GM18873 (cell line): Measurements from ENCODE around the gene CSGALNACT2.
"Not testable (repeated sequence)": the region's sequence is repeated elsewhere in the genome, so short reads cannot be mapped to it uniquely, and the experiment has no call there.

Source experiments
- ATAC-seq: cut with Tn5 transposase; IDR thresholded peaks from one replicate; pipeline ENCODE4 v1.9.1; 2021; ENCODE audit warnings: mild to moderate bottlenecking, moderate library complexity, moderate number of reproducible peaks; ENCODE audit not compliant: unreplicated experiment, low FRiP score

The CSGALNACT2 gene

GRCh38 chr10:43211030-43211429 is 72.8 kb downstream of the CSGALNACT2 start:
- no peak for ATAC-seq

GRCh38 chr10:43211431-43212042 is 73.3 kb downstream of the CSGALNACT2 start:
- no peak for ATAC-seq

DNA sequence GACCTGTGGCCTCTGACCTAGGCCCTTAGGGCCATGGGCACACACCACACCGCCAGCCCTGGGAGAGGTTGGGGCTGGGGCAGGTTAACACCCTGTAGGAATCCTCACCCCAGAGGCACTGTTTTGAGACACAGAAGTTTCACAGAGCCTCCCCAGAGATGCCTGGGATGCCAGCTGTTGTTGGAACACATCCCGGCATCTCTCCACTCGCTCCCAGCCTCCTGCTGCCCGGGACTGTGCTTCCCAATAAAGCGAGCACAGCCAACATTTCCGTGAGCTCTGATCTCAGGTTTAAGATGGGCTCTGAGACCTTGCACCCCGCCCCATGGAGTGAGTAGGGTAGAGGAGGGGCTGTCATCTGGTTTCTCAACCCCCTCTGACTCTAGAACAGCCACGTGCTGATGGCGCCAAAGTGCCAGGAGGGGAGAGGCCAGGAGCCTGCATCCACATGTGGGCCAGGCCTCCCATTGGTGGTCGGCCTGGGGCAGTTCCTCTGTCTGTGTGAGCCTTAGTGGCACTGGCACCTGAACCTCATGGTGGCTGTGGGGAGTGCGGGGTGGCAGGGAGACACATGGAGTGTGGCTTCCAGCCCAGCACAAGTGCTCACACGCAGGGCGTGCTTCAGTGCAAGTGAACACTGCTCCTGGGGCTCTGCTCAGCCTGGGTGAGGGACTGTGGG is 73.9 kb downstream of the CSGALNACT2 start:
- no peak for ATAC-seq

DNA sequence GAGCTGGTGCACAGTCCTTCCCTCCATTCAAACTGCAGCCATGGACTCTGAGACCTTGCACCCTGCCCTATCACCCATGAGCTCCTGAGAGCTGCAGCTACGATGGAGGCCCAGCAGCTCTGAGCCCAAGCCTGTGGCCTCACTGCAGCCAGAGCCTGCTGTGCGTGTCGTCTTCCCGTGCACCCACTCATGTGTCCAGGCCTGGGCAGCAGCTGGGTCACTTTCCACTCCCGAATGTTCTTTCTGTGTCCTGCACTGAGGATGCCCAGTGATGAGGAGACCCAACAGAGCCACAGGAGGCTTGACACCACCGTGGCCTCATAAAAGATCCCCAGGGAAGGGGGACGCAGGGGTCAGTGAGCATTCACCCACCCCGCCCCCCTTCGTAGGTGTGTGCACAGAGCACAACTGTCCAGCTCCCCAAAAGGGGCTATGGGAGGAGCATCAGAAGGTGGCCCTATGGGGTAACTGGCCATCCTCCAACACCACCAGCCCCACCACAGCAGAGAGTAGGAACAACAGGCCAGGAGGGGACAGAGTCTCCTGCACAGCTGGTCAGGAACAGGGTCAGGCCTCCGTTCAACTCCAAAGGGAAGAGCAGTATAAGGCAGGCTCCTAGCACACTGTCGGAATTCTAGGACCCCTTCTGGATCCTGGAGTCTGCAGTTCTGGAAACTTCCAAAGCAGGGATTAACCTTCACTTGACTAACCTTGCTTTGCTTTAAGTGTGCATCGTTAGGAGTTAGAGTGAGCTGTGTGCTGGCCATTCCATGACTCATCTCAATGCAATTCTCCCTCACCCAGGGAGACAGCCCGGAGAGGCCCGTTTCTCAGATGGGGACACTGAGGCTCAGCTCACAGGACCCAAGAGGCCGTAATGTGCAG is 76.1 kb downstream of the CSGALNACT2 start:
- ATAC-seq: no peak

DNA sequence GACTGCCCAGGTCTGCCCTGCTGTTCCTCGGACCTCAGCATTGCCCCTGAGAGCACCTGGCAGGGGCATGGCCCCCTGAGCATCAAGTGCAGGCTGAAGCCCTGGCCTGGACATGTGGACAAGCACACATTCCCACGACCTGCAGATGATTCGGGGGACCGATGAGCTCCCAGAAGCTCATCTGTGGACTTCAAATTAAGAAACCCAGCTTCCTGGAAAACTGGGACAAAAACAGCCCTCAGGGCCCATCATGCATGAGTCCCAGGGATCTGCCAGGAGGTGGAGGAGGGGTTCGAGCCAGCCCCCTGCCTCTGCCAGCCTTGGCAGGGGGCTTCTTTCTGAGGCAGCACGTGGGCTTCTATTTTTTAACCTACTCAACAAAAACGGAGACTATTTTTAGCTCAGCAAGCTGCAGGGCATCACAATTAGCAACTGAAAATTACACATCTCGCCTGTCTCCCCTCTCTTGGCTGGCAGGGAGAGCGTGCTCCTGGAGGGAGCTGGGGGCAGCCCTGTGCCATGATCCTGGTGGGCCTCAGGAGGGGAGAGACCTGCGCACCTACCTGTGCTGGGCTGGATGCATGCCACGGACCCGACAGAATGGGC is 76.8 kb downstream of the CSGALNACT2 start:
- no peak for ATAC-seq

DNA sequence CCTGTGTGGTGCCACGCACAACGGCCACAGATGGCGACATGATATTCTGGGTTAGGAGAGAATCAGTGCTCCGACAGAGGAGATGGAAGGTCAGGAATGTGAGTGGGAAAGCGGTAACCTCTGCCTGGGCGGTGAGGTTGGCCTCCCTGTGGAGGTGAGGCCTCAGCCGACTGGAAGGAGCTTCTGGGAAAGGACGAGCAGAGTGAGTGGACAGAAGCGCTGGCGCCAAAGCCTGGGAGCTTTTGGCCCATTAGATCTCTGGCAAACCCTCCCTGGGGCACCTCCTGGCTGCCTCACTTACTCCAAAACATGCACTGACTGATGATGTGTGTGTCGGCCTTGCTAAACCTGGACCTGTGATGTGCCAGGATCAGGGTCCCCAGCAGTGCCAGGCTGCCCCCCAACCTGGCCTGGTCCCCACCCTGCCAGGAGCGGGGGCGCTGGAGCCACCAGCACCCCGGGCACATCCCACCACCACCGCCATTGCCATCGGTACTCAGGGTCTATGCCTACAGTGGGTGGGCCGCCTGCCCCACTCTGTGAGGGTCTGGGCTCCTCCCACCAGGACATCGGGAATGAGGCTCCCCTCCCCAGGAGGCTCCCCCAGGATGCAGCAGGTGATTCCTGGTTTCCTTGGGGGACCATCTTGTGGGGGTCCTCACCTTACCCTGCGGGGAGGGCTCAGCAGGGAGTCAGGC is 77.7 kb downstream of the CSGALNACT2 start:
- ATAC-seq: no peak

DNA sequence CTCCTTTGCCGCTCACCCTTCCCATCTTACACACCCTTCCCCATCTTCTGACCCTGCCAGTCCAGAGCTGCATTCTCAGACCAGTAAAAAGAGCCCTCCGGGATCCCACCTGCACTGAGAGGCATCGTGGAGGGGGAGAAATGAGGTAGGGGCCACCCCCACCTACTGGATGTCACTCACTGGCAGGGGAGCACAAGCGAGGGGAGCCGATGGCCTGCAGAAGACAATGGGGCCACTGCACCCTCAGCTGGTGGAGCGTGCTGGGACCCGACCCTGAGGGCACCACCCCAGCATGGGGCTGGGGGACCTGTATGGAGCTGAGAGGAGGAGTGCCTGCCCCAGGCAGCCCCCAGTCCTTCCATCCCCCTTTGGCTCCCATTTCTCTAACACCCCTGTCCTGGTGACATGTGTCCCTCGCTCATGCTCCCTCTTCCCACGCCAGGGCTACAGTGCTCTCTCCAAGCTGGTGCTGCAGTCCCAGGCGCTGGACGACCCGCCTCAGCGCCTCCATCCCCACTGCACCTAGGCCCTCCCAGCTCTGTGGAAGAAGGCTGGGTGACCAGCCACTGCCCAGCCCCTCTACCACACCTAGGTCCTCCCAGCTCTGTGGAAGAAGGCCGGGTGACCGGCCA is 78.8 kb downstream of the CSGALNACT2 start:
- no peak for ATAC-seq

- no peak for ATAC-seq
Measured at GRCh38 chr10:43217563-43218205, 79.4 kb downstream of the CSGALNACT2 start.

DNA sequence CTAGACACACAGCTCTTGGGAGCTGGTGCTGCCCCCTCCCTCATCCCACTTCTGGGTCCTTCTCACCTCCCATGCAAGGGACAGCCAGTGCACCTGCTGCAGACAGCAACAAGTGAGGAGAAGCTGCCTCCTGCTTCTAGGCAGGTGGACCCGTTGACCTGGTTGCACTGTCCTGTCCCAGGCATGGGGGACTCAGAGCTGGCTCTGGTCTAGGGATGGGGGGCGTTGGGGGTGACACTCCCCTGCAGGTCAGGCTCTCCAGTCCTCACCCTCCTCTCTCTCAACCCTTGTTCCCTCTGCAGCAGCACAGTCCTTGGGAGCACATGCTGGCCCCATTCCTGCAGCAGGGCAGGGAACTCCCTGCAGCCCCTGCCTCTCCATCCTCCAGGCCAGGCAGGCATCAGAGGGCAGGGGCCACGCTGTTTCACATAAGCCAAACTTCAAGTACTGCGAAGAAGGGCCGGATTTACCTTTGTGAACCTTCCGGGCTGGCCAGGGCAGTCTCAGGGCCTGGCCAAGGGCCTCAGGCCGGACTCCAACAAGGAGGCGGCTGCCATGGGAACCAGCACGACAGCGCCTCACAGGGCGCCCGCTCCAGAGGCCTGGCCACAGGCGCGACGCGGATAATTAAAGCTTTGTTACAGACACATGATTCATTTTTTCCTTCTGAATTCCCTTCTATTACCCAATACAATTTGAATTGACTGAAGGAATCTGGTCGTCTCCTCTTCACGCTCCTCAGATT is 80.1 kb downstream of the CSGALNACT2 start:
- ATAC-seq: no peak

- no peak for ATAC-seq
Measured at GRCh38 chr10:43218951-43219837, 80.9 kb downstream of the CSGALNACT2 start.

- no peak for ATAC-seq
Measured at GRCh38 chr10:43219848-43220247, 81.6 kb downstream of the CSGALNACT2 start.

DNA sequence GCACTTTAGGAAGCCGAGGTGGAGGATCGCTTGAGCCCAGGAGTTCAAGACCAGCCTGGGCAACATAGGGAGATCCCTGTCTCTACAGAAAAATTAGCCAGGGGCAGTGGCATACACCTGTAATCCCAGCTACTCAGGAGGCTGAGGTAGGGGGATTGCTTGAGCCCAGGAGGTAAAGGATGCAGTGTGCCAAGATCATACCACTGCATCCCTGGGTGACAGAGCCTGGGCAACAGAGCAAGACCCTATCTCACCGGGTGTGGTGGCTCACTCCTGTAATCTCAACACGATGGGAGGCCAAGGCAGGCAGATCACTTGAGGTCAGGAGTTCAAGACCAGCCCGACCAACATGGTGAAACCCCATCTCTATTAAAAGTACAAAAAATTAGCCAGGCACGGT is 82.0 kb downstream of the CSGALNACT2 start:
- not testable (repeated sequence) for ATAC-seq

GRCh38 chr10:43220657-43221418 is 82.6 kb downstream of the CSGALNACT2 start:
- no peak for ATAC-seq

- no peak for ATAC-seq
Measured at GRCh38 chr10:43221419-43222209, 83.4 kb downstream of the CSGALNACT2 start.

DNA sequence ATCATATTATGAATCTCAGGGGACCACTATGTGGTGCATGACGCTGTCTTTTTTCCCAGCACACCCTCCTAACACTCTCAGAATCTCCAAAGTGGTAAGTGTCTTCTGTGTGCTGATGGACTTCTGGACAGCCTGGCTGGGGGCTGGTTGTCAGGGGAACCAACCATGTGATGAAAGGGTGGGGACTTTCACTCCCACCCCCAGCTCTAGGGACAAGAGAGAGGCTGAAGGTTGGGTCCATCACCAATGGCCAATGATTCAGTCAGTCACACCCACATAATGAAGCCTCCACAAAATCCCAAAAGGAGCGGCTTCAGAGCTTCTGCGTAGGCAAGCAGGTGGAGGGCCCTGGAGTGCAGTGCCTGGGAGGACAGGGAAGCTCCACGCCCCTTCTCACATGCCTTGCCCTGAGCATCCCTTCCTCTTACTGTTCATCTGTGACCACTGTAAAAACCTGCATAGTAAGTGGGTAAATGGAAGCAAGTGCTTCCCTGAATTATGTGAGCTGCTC is 84.0 kb downstream of the CSGALNACT2 start:
- no peak for ATAC-seq

DNA sequence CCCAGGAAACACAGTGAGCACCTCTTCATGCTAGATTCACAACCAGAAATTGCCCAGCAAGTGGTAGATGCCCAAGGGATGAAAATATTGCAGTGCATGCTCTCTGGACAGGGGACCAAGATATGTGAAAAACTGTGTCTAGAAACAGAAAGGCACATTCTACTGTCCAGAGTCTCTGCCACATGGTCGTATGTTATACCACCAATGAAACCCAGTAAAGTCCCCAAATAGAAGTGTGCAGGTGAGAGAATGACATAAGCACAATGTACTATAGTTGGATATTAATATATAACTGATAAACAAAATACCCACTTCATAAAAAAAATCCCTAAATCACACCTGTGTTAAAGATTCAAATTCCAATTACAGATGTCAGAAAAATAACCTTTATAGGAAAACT is 84.8 kb downstream of the CSGALNACT2 start:
- ATAC-seq: peak; percentile 57
